ENCODE measurements around the gene KIFBP.

DNA sequence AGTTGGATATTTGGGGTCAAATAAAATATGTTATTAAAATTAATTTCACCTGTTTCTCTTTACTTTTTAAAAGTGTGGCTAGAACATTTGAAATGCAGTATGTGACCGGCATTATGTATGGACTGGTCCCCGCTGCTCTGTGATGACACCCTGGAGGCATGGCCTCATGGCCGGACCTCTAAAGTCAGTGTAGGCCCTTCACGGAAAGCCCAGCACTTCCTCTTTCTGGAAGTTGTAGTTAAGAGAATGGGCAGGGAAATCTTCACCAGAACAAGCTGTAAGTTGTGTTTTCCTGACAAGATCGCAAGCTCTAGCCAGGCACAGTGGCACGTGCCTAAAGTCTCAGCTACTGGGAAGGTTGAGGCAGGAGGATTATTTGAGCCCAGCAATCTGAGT lies 61.0 kb downstream of the KIFBP start:
- TF ChIP-seq CTCF (IDR thresholded peaks at IDR 0.05) (no peak), POLR2AphosphoS5 (IDR thresholded peaks at IDR 0.05; ENCODE audit: insufficient read depth in 1 of 2, low read depth in 1 of 2) (no peak)
